ENCODE data around the gene TCF15. TPM values are rescaled to one million over a fixed set of nuclear protein-coding genes. Genes with fewer than 3 reads are reported as not detected.

The TCF15 gene
- total and polyA plus RNA-seq, 2 of the 13 experiments (the other 11 are each of a cell fraction or from before 2014, with no cell fraction given) = not detected

DNA sequence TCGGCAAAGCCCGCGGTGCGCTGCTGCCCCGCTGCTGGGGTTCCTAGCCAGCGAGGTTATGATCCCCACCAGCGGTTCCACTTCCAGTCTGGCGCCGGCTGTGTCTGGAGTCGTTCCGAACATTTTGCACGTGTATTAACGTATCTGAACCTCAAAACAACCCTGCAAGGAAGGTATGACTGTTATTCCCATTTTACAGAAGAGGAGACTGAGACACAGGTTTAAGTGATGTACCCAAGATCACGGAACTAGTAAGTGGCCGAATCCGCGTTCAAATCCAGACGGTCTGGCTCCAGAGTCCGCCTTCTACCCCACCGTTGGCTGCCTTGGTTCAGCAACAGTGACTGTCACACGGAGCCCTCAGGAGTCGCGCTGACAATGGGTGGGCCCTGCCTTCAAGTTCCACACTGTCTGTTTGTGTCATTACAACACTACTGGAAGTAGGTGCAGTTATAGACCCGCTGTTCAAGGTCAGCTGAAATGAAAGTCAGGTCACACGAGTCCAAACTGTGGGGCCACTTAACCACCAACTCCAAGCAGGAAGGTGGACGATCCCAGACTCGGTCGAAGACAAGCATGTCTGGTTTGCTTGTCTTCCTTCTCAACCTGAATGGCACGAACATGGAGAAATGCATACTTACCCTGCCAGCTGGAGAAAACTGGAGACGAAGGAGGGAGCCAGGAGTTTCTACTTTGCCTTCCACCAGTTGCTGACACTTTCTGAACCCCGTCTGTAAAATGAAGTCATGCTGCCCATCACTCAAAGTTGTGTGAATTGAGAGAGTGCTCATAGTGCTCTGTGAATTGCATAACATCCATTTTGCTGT, 43.7 kb upstream of the TCF15 start (continued):
- TF ChIP-seq, protein P1, sequence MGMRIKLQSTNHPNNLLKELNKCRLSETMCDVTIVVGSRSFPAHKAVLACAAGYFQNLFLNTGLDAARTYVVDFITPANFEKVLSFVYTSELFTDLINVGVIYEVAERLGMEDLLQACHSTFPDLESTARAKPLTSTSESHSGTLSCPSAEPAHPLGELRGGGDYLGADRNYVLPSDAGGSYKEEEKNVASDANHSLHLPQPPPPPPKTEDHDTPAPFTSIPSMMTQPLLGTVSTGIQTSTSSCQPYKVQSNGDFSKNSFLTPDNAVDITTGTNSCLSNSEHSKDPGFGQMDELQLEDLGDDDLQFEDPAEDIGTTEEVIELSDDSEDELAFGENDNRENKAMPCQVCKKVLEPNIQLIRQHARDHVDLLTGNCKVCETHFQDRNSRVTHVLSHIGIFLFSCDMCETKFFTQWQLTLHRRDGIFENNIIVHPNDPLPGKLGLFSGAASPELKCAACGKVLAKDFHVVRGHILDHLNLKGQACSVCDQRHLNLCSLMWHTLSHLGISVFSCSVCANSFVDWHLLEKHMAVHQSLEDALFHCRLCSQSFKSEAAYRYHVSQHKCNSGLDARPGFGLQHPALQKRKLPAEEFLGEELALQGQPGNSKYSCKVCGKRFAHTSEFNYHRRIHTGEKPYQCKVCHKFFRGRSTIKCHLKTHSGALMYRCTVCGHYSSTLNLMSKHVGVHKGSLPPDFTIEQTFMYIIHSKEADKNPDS (CRISPR knock-in tag; IDR thresholded peaks at IDR 0.05) = peak; percentile 62; the same call in 1 of the 2 replicates
- TF ChIP-seq, protein P2, sequence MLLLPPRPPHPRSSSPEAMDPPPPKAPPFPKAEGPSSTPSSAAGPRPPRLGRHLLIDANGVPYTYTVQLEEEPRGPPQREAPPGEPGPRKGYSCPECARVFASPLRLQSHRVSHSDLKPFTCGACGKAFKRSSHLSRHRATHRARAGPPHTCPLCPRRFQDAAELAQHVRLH (CRISPR knock-in tag; IDR thresholded peaks at IDR 0.05; ENCODE audit: borderline replicate concordance, low read depth) = no peak
- no peak for TF ChIP-seq RORA (CRISPR knock-in tag; IDR thresholded peaks at IDR 0.05)
- TF ChIP-seq, protein P3, sequence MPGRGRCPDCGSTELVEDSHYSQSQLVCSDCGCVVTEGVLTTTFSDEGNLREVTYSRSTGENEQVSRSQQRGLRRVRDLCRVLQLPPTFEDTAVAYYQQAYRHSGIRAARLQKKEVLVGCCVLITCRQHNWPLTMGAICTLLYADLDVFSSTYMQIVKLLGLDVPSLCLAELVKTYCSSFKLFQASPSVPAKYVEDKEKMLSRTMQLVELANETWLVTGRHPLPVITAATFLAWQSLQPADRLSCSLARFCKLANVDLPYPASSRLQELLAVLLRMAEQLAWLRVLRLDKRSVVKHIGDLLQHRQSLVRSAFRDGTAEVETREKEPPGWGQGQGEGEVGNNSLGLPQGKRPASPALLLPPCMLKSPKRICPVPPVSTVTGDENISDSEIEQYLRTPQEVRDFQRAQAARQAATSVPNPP (CRISPR knock-in tag; IDR thresholded peaks at IDR 0.05) = no peak; the same call in 1 of the 2 replicates
- TF ChIP-seq, protein P4, sequence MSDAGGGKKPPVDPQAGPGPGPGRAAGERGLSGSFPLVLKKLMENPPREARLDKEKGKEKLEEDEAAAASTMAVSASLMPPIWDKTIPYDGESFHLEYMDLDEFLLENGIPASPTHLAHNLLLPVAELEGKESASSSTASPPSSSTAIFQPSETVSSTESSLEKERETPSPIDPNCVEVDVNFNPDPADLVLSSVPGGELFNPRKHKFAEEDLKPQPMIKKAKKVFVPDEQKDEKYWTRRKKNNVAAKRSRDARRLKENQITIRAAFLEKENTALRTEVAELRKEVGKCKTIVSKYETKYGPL (CRISPR knock-in tag; IDR thresholded peaks at IDR 0.05) = no peak
- TF ChIP-seq, protein P5, sequence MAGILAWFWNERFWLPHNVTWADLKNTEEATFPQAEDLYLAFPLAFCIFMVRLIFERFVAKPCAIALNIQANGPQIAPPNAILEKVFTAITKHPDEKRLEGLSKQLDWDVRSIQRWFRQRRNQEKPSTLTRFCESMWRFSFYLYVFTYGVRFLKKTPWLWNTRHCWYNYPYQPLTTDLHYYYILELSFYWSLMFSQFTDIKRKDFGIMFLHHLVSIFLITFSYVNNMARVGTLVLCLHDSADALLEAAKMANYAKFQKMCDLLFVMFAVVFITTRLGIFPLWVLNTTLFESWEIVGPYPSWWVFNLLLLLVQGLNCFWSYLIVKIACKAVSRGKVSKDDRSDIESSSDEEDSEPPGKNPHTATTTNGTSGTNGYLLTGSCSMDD (CRISPR knock-in tag; IDR thresholded peaks at IDR 0.05) = no peak
- TF ChIP-seq, protein P6, sequence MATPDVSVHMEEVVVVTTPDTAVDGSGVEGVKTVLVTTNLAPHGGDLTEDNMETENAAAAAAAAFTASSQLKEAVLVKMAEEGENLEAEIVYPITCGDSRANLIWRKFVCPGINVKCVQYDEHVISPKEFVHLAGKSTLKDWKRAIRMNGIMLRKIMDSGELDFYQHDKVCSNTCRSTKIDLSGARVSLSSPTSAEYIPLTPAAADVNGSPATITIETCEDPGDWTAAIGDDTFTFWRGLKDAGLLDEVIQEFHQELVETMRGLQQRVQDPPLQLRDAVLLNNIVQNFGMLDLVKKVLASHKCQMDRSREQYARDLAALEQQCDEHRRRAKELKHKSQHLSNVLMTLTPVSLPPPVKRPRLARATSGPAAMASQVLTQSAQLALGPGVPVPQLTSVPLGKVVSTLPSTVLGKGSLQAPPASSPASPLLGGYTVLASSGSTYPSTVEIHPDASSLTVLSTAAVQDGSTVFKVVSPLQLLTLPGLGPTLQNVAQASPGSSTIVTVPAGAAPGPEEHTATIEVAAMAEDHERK (CRISPR knock-in tag; IDR thresholded peaks at IDR 0.05; ENCODE audit: low read depth) = no peak
- TF ChIP-seq ZNF264 (CRISPR knock-in tag; IDR thresholded peaks at IDR 0.05) = peak; percentile 66; the same call in 1 of the 2 replicates
- TF ChIP-seq BRCA1 (CRISPR knock-in tag; IDR thresholded peaks at IDR 0.05) = peak; percentile 79; the same call in 1 of the 2 replicates
- TF ChIP-seq ZBTB42 (CRISPR knock-in tag; IDR thresholded peaks at IDR 0.05) = peak; percentile 75; the same call in 1 of the 2 replicates
- TF ChIP-seq, protein P7, sequence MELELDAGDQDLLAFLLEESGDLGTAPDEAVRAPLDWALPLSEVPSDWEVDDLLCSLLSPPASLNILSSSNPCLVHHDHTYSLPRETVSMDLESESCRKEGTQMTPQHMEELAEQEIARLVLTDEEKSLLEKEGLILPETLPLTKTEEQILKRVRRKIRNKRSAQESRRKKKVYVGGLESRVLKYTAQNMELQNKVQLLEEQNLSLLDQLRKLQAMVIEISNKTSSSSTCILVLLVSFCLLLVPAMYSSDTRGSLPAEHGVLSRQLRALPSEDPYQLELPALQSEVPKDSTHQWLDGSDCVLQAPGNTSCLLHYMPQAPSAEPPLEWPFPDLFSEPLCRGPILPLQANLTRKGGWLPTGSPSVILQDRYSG (CRISPR knock-in tag; IDR thresholded peaks at IDR 0.05) = no peak
- peak; percentile 66 for TF ChIP-seq REPIN1 (CRISPR knock-in tag; IDR thresholded peaks at IDR 0.05; ENCODE audit: borderline replicate concordance, low read depth)
- peak; percentile 96; the same call in 1 of the 2 replicates for TF ChIP-seq ZNF550 (CRISPR knock-in tag; IDR thresholded peaks at IDR 0.05; ENCODE audit: borderline replicate concordance)
- TF ChIP-seq, protein P8, sequence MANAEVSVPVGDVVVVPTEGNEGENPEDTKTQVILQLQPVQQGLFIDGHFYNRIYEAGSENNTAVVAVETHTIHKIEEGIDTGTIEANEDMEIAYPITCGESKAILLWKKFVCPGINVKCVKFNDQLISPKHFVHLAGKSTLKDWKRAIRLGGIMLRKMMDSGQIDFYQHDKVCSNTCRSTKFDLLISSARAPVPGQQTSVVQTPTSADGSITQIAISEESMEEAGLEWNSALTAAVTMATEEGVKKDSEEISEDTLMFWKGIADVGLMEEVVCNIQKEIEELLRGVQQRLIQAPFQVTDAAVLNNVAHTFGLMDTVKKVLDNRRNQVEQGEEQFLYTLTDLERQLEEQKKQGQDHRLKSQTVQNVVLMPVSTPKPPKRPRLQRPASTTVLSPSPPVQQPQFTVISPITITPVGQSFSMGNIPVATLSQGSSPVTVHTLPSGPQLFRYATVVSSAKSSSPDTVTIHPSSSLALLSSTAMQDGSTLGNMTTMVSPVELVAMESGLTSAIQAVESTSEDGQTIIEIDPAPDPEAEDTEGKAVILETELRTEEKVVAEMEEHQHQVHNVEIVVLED (CRISPR knock-in tag; IDR thresholded peaks at IDR 0.05; ENCODE audit: borderline replicate concordance) = peak; percentile 33; the same call in 1 of the 2 replicates
- TF ChIP-seq SMAD9 (CRISPR knock-in tag; IDR thresholded peaks at IDR 0.05) = 0 out of 2 replicates have a peak, but pooled peaks have one; percentile 76
- TF ChIP-seq, protein P9, sequence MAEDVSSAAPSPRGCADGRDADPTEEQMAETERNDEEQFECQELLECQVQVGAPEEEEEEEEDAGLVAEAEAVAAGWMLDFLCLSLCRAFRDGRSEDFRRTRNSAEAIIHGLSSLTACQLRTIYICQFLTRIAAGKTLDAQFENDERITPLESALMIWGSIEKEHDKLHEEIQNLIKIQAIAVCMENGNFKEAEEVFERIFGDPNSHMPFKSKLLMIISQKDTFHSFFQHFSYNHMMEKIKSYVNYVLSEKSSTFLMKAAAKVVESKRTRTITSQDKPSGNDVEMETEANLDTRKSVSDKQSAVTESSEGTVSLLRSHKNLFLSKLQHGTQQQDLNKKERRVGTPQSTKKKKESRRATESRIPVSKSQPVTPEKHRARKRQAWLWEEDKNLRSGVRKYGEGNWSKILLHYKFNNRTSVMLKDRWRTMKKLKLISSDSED (CRISPR knock-in tag; IDR thresholded peaks at IDR 0.05) = no peak

Measured in HepG2 (cell line).